Measurements from ENCODE around the gene RPL38. TPM values are rescaled to one million over a fixed set of nuclear protein-coding genes. Genes with fewer than 3 reads are reported as not detected.
"Not testable (repeated sequence)": the region's sequence is repeated elsewhere in the genome, so short reads cannot be mapped to it uniquely, and the experiment has no call there.

RPL38 gene
- total RNA-seq, 3 donors from 2014 or later, result 304 to 570 (median 471) TPM

DNA sequence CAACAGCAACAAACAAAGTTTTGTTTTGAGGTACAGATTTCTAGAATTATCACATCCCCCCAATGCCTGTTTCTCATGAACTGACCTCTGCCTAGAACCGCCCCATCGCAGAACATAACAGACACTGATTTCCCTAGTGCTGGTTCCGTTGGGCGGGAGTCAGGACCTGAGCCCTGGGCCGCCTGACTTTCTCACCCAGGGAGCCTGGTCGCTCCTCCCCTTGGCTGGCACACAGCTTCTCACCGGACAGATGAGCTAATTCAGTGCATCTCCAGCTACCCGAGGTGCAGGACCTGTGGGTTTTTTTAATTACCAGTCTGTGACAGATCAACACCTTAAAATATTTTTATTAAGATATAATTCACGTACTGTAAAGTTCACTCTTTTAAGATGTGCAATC is 20.1 kb upstream of the RPL38 start:
- H3K36me3 ChIP-seq, result no peaks in the 10 kb centered on the region
- no peaks in the 10 kb centered on the region for H3K9me3 ChIP-seq
- H3K27ac ChIP-seq, result no peak overlapping the region
- peaks cover 0 to 17% of the 10 kb centered on the region in 2 donors for H3K27me3 ChIP-seq
- no peak for DNase-seq (ENCODE audit: low spot score in 2 of 2)
- TF ChIP-seq, protein P1, sequence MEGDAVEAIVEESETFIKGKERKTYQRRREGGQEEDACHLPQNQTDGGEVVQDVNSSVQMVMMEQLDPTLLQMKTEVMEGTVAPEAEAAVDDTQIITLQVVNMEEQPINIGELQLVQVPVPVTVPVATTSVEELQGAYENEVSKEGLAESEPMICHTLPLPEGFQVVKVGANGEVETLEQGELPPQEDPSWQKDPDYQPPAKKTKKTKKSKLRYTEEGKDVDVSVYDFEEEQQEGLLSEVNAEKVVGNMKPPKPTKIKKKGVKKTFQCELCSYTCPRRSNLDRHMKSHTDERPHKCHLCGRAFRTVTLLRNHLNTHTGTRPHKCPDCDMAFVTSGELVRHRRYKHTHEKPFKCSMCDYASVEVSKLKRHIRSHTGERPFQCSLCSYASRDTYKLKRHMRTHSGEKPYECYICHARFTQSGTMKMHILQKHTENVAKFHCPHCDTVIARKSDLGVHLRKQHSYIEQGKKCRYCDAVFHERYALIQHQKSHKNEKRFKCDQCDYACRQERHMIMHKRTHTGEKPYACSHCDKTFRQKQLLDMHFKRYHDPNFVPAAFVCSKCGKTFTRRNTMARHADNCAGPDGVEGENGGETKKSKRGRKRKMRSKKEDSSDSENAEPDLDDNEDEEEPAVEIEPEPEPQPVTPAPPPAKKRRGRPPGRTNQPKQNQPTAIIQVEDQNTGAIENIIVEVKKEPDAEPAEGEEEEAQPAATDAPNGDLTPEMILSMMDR (IDR thresholded peaks at IDR 0.05), result no peak
- no peak for TF ChIP-seq POLR2A (IDR thresholded peaks at IDR 0.05)
- TF ChIP-seq POLR2AphosphoS5 (IDR thresholded peaks at IDR 0.05), result no peak
- H3K4me1 ChIP-seq, result no peaks in the 10 kb centered on the region
- intact Hi-C loops (cut with DNase I; ENCODE audit: low total_unique reads), result no loop called here
- H3K4me3 ChIP-seq, result no peak overlapping the region

DNA sequence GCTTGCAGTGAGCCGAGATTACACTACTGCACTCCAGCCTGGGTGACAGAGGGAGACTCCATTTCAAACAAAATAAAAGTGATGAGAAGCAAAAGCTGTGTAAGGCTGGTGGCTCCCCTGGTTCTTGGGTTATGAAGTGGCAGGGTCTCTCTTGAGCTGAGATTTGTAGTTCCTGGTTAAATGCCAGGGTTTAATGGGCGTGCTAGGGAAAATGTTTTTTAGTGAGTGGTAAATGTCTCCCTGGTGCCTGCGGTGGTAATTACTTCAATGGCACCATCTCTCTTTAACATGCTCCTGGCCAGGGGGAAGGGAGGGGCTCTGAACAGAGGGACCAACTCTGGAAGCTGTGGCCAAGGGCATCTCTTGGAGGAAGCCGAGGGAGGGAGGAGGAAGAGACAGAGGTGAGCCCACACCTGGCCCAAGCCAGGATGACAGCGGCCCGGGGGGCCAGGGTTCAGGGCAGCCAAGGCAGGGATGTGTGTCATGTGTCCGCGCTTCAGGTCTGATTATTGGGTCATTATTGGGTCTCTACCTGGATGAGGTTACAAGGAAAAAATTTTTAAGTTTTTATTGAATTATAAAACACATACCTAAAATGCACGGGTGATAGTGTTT is 17.8 kb upstream of the RPL38 start:
- intact Hi-C loops (cut with DNase I; ENCODE audit: low total_unique reads), result no loop called here
- Histone ChIP-seq H3K27me3 (peaks cover 0 to 14% of the 10 kb centered on the region in 2 donors), H3K36me3 (no peaks in the 10 kb centered on the region), H3K4me1 (no peaks in the 10 kb centered on the region), H3K27ac (no peak overlapping the region), H3K9me3 (no peaks in the 10 kb centered on the region), H3K4me3 (no peak overlapping the region)
- TF ChIP-seq, protein P1 (IDR thresholded peaks at IDR 0.05), result no peak
- TF ChIP-seq POLR2A (IDR thresholded peaks at IDR 0.05) (no peak), POLR2AphosphoS5 (IDR thresholded peaks at IDR 0.05) (no peak)
- no peak for DNase-seq (ENCODE audit: low spot score in 2 of 2)

DNA sequence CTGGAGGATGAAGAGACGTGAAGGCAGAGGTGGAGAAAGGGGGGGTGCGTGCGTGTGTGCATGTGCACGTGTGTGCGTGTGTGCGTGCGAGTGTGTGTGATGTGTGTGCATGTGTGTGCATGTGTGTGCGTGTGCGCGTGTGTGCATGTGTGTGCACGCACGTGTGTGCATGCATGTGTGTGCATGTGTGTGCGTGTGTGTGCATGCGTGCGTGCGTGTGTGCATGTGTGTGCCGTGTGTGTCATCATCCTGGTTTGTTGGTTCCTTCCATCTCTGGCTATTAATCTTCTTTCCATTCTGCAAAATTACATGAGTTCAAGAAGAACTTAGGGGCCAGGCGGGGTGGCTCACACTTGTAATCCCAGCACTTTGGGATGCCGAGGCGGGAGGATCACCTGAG is 17.0 kb upstream of the RPL38 start:
- intact Hi-C loops (cut with DNase I; ENCODE audit: low total_unique reads), result no loop called here
- H3K4me3 ChIP-seq, result no peak overlapping the region
- no peaks in the 10 kb centered on the region for H3K9me3 ChIP-seq
- TF ChIP-seq, protein P1 (IDR thresholded peaks at IDR 0.05), result no peak
- TF ChIP-seq POLR2A (IDR thresholded peaks at IDR 0.05), result no peak
- TF ChIP-seq POLR2AphosphoS5 (IDR thresholded peaks at IDR 0.05), result no peak
- H3K4me1 ChIP-seq, result no peaks in the 10 kb centered on the region
- no peaks in the 10 kb centered on the region for H3K36me3 ChIP-seq
- H3K27me3 ChIP-seq, result peaks cover 0 to 14% of the 10 kb centered on the region in 2 donors
- DNase-seq (ENCODE audit: low spot score in 2 of 2), result no peak
- H3K27ac ChIP-seq, result no peak overlapping the region

DNA sequence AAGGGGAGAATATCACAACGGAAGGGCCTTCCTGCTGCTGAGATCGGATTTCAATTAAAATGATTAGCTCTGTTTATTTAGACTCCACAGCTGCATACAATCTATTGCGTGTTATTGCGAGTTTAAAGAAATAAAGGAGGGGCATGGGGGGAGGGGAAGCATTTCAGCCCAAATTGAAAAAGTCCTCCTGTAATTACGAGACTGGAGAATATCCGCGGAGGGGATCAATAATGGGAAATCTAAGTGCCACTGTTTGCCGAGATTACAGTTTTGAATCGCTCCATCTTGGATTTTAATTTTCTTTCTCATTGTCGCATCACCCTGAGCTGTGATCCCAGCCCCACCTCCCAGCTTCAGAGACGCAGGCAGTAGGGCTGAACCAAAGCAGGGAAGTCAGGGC is 15.7 kb upstream of the RPL38 start:
- Histone ChIP-seq H3K4me1 (no peaks in the 10 kb centered on the region), H3K27ac (no peak overlapping the region), H3K27me3 (peaks cover 0 to 14% of the 10 kb centered on the region in 2 donors), H3K9me3 (no peaks in the 10 kb centered on the region), H3K36me3 (no peaks in the 10 kb centered on the region), H3K4me3 (no peak overlapping the region)
- DNase-seq (ENCODE audit: low spot score in 2 of 2), result no peak
- intact Hi-C loops (cut with DNase I; ENCODE audit: low total_unique reads), result no loop called here
- TF ChIP-seq, protein P1 (IDR thresholded peaks at IDR 0.05), result no peak
- no peak for TF ChIP-seq POLR2AphosphoS5 (IDR thresholded peaks at IDR 0.05)
- TF ChIP-seq POLR2A (IDR thresholded peaks at IDR 0.05), result no peak

DNA sequence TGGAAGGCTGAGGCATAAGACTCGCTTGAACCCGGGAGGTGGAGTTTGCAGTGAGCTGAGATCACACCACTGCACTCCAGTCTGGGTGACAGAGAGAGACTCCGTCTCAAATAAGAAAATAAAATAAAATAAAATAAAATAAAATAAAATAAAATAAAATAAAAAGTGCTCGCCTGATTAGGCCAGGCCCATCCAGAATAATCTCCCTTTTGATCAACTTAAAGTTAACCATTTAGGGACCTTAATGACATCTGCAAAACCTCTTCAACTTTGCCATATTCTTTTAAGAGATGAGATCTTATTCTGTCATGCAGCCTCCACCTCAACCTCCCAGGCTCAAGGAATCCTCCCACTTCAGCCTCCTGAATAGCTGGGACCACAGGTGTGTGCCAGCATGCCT is 14.8 kb upstream of the RPL38 start:
- intact Hi-C loops (cut with DNase I; ENCODE audit: low total_unique reads); H3K36me3 ChIP-seq; DNase-seq (ENCODE audit: low spot score in 2 of 2); H3K4me3 ChIP-seq; H3K27ac ChIP-seq; H3K9me3 ChIP-seq; H3K4me1 ChIP-seq: not testable (repeated sequence)
- H3K27me3 ChIP-seq, result peaks cover 0 to 18% of the 10 kb centered on the region in 2 donors

DNA sequence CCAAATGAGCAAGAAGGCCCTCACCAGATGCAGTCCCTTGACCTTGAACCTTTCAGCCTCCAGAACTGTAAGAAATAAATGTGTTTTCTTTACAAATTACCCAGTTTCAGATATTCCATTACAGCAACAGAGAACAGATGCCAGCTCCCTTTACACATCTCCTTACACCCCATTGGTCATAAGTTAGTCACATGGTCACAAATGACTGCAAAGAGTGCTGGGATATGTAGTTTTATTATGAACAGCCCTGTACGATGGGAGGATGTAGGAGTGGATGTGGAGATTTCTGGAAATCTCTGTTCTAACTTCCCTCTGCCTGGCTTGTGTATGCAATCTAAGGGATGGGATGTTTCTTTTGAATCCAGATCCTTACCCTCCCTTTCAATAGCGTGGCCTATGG is 13.3 kb upstream of the RPL38 start:
- peaks cover 0 to 29% of the 10 kb centered on the region in 2 donors for H3K27me3 ChIP-seq

More for the DNA sequence above, 13.3 kb upstream of the RPL38 start:
- Histone ChIP-seq H3K36me3 (no peaks in the 10 kb centered on the region), H3K9me3 (no peaks in the 10 kb centered on the region), H3K27ac (no peak overlapping the region), H3K4me3 (no peak overlapping the region), H3K4me1 (no peaks in the 10 kb centered on the region)
- no peak for DNase-seq (ENCODE audit: low spot score in 2 of 2)
- TF ChIP-seq, protein P1 (IDR thresholded peaks at IDR 0.05), result no peak
- TF ChIP-seq POLR2A (IDR thresholded peaks at IDR 0.05), result no peak
- no peak for TF ChIP-seq POLR2AphosphoS5 (IDR thresholded peaks at IDR 0.05)
- intact Hi-C loops (cut with DNase I; ENCODE audit: low total_unique reads), result no loop called here
